GM19043 (cell line): Measurements from ENCODE around the gene ARG2.
A peak's percentile ranks its signal among the peaks of the same experiment; 100 is the strongest.

Source experiments
- ATAC-seq: cut with Tn5 transposase; IDR thresholded peaks from one replicate; pipeline ENCODE4 v1.9.1; 2021; ENCODE audit warnings: low read depth; ENCODE audit not compliant: unreplicated experiment

Gene ARG2

DNA sequence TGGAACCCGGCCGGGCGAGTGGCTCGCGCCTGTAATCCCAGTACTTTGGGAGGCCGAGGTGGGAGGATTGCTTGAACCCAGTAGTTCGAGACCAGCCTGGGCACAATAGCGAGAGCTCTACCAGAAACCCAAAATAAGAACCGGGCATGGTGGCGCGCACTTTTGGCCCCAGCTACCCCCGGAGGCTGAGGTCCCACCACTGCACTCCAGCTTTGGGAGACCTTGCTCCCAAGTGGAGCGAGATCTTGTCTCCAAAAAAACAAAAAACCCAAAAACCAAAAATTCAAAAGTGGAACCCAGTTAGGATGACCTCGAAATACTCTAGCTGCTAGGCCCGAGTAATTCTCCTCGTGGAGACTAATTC lies 55.5 kb downstream of the ARG2 start:
- no peak for ATAC-seq

DNA sequence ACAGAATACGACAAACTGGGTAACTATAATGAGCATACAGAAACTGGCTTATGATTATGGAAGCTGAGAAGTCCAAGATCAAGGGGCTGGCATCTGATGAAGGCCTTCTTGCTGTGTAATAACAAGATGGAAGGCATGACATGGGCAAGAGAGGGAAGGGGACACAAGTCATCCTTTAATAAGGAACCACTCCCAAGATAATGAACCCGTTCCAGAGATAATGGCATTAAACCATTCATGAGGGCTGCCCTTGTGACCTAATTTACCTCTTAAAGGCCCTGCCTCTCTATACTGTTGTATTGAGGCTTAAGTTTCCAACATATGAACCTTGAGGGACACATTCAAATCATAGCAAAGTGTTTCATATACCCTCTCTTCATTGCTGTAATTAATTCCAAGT lies 59.3 kb downstream of the ARG2 start:
- no peak for ATAC-seq

DNA sequence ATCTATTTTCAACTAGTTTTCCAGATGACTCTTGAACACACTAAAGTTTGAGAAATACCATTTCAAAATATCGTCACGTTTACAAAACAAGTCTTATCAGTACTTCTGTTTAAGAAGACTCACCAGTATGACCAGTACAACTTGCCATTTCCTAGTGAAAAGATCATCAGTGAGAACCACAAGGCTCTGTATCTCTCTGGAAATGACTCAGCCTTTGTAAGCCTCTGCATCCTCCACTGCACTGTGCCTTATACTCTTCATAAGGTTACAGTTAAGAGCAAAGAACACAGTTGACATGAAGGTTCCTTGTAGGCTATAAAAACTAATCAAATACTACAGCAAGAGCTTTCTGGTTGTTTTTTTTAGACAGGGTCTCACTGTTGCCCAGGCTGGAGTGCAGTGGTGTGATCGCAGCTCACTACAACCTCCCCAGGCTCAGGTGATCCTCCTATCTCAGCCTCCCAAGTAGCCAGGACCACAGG lies 60.4 kb downstream of the ARG2 start:
- peak; percentile 99 for ATAC-seq

DNA sequence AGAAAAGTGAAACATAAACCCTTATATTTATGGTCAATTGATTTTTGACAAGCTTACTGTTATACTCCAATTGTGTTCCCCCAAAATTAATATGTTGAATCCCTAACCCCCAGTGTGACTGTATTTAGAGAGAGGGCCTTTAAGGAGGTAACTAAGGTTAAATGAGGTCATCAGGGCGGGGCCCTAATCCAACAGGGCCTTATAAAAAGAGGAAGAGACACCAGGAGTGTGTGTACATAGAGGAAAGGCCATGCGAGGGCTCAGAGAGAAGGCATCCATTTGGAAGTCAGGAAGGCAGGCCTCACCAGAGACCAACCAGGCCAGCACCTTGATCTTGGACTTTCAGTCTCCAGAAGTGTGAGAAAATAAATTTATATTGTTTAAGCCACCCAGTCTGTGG lies 61.2 kb downstream of the ARG2 start:
- no peak for ATAC-seq

DNA sequence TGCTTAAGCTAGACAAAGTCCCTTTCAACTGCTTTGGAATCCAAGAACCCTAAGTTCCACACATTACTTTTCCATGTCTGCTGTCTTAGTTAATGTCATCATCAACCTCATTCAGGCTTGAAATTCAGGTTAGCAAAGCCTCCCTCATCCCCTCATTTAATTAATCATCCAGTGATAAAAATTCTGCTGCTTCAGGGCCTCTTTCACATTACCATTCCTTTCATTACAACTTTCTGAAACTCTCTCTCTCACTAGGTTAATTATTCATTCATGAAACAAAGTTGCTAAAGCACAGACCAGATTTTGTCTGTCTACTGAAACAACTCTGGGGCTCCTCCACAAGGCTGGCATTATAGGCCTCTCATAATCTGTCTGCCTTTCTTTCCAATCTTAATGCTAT lies 64.1 kb downstream of the ARG2 start:
- ATAC-seq, result no peak

DNA sequence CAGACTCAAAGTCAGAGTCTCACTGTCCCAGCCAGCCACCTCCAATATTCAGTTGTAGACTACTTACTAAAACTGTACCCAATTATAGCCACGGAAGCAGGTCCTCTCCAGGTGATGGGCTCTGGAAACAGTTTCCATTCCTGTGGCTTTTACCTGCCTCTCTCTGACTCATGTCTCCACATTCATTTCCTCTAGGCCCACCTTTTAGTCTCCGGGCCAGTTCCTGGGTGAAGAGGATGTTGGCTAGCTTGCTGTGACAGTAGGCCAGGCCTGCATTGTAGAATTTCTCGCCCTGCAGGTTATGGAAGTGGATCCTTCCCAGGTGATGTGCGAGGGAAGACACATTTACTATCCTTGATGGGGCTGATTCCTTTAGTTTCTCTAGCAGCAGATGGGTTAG lies 70.3 kb downstream of the ARG2 start:
- ATAC-seq, result no peak

DNA sequence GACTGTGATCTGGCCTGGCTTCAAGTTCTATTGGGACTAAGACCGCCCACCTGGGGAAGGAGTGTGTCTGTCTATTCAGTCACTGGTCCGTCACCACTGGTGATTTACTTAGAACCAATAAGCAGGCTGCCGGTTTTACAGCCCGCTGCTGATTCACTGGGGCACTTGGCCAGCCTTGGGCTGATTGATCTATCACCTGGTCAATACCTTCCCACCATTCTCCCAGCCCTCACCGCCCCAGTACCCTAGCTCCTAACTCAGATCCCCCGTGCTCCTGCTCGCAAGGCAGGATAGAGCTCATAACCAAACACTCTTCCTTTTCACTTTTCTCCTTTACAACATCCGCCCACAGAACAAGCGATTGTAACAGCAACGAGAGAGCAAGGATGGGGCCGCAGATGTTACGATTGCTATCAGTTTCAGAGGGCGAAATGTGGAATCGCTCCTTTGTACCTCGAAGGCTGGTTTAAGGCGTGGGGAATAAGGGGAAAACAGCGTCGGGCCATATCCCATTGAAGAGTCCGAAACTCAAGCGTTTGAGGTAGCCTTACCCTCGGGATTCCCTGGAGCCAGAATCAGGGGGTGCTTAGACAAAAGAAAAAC lies 75.2 kb downstream of the ARG2 start:
- ATAC-seq, result peak; percentile 85

DNA sequence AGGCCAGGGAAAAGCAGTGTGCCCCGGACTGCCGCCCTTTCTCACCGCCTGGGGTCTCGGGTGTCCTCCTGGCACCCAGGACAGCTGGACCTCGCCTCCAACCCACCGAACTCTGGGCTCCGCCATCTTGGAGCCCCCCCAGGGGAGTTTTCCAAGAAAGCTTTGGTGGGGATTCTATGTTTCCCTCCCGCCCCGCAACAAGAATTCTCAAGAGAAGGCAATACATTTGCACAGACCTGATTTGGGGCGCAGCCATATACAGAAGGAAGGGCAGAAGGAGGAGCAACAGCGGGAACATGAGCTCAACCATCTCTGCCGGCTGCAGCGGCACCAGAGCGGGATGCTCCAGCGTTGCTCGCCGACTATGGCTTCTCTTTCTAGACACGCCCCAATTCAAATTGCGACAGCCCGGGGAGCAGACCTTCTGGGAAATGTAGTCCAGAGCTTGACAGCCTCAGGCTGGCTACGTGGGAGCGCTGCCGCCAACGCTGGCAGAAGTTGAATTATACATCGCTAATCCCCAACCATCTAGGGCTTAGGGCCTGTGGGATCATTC lies 75.8 kb downstream of the ARG2 start, which contains the start of gene RDH11:
Gene RDH11 (minus strand): TSS at position 371 of the 556 bp plus-strand sequence. CDS start 61 bp downstream, at position 310.
- ATAC-seq, result peak; percentile 80

DNA sequence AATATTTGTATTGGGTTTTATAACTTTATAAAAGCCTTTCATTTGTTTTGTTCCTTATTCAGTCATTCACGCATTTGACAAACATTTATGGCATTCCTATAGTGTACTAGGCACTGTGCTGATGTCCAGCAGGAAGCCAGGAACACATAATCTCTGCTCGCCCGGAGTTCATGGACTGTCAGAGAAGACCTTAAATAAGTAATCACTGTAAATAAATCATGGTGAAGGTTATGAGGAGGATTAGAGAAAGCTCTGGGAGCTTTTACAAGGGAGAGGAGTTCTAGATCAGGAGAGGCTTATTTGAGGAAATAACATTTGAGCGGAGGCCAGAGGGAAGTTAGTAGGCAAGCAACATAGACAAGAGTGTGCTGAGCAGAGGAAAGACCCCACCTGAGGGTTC lies 77.3 kb downstream of the ARG2 start:
- no peak for ATAC-seq

DNA sequence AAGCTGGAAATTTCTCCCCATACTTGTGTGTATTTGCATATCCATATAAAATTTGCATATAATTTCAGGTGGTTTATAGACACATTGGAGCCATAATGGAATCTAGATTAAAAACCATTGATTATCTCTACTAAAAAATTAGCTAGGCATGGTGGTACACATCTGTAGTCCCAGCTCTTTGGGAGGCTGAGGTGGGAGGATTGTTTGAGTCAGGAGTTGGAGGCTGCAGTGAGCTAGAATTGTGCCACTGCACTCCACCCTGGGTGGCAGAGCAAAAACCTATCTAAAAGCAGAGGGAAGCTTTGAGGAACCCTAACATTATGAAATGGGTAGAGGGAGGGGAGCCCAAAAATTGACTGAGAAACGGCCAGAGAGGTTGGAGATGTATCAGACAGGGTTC lies 78.5 kb downstream of the ARG2 start:
- no peak for ATAC-seq
